ENCODE data around the gene RNF223. TPM values are rescaled to one million over a fixed set of nuclear protein-coding genes. Genes with fewer than 3 reads are reported as not detected.

RNF223 gene
- total and polyA plus RNA-seq, 4 donors, result 0.54 to 2.4 (median 1.4) TPM

DNA sequence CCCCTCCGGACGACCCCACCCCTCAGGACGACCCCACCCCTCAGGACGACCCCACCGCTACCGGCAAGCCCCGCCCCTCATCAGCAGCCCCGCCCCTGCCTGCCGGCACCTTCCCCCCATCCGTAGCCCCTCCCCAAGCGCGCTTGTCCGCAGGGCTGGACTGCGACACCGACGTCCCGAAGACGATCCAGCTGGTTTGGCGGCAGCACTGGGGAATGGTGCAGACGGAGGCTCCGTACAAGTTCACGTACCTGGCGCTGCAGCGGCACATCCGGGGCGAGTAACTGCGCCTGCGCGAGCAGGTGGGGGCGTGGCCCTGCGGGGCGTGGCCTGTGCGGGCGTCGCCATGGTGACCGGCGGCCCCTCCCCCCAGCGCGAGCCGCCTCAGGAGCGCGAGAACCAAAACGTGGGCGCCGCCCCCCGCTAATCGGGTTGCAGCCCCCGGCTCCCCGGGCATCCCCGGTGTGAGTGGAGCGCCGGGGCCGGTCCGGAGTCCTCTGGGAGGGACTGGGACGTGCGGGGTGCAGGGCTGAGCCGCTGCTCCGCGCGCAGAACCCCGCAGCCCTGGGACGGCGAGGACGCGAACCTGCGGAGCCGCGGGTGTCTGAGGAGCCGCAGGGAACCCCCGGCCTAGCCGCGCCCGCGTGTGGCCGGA is 4.9 kb downstream of the RNF223 start:
- peaks cover 5 to 13% (median 12%) of the 10 kb centered on the region in 3 donors for H3K27me3 ChIP-seq (ENCODE audit: control insufficient read depth in 3 of 3, insufficient read depth in 3 of 3, low read length in 2 of 3)
- TF ChIP-seq CTCF (IDR thresholded peaks at IDR 0.05; ENCODE audit: control extremely low read depth, extremely low read depth), result no peak
- H3K4me3 ChIP-seq, result peak overlapping the region; percentile 29
- H3K36me3 ChIP-seq (ENCODE audit: control insufficient read depth in 4 of 4, insufficient read depth in 4 of 4, low read length in 4 of 4), result no peaks in the 10 kb centered on the region
- WGBS, 2 donors, result 3% methylated on average over 68 to 75 of the region's 75 CpGs
- DNase-seq (peak; percentile 53 to 85 (median 66)), ATAC-seq (ENCODE audit: insufficient read depth, low FRiP score) (peak; percentile 50)
- H3K4me1 ChIP-seq (ENCODE audit: control insufficient read depth in 5 of 5, insufficient read depth in 5 of 5, low read length in 5 of 5), result peaks cover 0 to 10% (median 0%) of the 10 kb centered on the region in 5 donors
- H3K27ac ChIP-seq (ENCODE audit: low read depth in 1 of 2, low read length in 1 of 2), result peak overlapping the region in 1 of 2 donors; percentile 76
- H3K9me3 ChIP-seq (ENCODE audit: control insufficient read depth in 4 of 4, insufficient read depth in 3 of 4, low read length in 3 of 4), result peaks cover 0 to 2% (median 0%) of the 10 kb centered on the region in 4 donors
- H3K9ac ChIP-seq (ENCODE audit: insufficient read depth in 1 of 2, low read length in 2 of 2), result no peak overlapping the region

DNA sequence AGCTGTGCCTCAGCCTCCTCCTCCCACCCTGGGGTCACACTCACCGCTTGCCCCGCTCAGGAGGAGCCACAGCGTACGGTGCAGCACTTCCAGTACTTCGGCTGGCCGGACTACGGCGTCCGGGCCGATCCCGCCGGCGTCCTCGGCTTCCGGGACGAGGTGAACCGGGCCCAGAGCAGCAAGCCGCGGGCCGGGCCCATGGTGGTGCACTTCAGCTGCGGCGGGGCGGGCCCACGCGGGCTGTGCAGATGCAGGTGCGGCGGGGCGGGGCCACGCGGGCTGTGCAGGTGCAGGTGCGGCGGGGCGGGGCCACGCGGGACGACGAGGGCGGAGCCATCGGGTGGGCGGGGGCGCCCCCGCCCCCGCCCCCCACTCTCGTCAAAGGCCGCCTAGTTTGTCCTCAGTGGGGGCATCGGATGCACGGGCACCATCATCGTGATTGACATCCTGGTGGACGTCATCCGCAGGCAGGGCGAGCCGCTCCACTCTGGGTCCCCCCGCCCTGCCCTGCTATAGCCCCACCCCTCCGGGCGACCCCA is 5.5 kb downstream of the RNF223 start:
- no peak for DNase-seq
- no peak for TF ChIP-seq CTCF (IDR thresholded peaks at IDR 0.05; ENCODE audit: control extremely low read depth, extremely low read depth)
- Histone ChIP-seq H3K4me3 (no peak overlapping the region), H3K9me3 (ENCODE audit: control insufficient read depth in 4 of 4, insufficient read depth in 3 of 4, low read length in 3 of 4) (peaks cover 0 to 2% (median 0%) of the 10 kb centered on the region in 4 donors), H3K27ac (ENCODE audit: low read depth in 1 of 2, low read length in 1 of 2) (peak overlapping the region in 1 of 2 donors; percentile 52), H3K27me3 (ENCODE audit: control insufficient read depth in 3 of 3, insufficient read depth in 3 of 3, low read length in 2 of 3) (peaks cover under 1 to 13% (median 13%) of the 10 kb centered on the region in 3 donors), H3K36me3 (ENCODE audit: control insufficient read depth in 4 of 4, insufficient read depth in 4 of 4, low read length in 4 of 4) (no peaks in the 10 kb centered on the region), H3K9ac (ENCODE audit: insufficient read depth in 1 of 2, low read length in 2 of 2) (no peak overlapping the region), H3K4me1 (ENCODE audit: control insufficient read depth in 5 of 5, insufficient read depth in 5 of 5, low read length in 5 of 5) (peaks cover 0 to 11% (median 1%) of the 10 kb centered on the region in 5 donors)
- peak; percentile 54 for ATAC-seq (ENCODE audit: insufficient read depth, low FRiP score)
- 1% methylated on average over 45 to 55 of the region's 55 CpGs for WGBS, 2 donors

- 44 to 52% methylated on average over 29 to 32 of the region's 32 CpGs for WGBS, 2 donors
- Histone ChIP-seq H3K4me1 (ENCODE audit: control insufficient read depth in 5 of 5, insufficient read depth in 5 of 5, low read length in 5 of 5) (peaks cover 0 to 11% (median 3%) of the 10 kb centered on the region in 5 donors), H3K27ac (ENCODE audit: low read depth in 1 of 2, low read length in 1 of 2) (peak overlapping the region in 1 of 2 donors; percentile 52), H3K9ac (ENCODE audit: insufficient read depth in 1 of 2, low read length in 2 of 2) (no peak overlapping the region), H3K4me3 (no peak overlapping the region), H3K36me3 (ENCODE audit: control insufficient read depth in 4 of 4, insufficient read depth in 4 of 4, low read length in 4 of 4) (no peaks in the 10 kb centered on the region), H3K9me3 (ENCODE audit: control insufficient read depth in 4 of 4, insufficient read depth in 3 of 4, low read length in 3 of 4) (peaks cover 0 to 2% (median 0%) of the 10 kb centered on the region in 4 donors), H3K27me3 (ENCODE audit: control insufficient read depth in 3 of 3, insufficient read depth in 3 of 3, low read length in 2 of 3) (peaks cover 5 to 19% (median 15%) of the 10 kb centered on the region in 3 donors)
- no peak for TF ChIP-seq CTCF (IDR thresholded peaks at IDR 0.05; ENCODE audit: control extremely low read depth, extremely low read depth)
- DNase-seq (no peak), ATAC-seq (ENCODE audit: insufficient read depth, low FRiP score) (no peak)
Measured at GRCh38 chr1:1067860-1068516, 6.1 kb downstream of the RNF223 start.
